H9 (cell line): ENCODE data around the gene SMIM28. TPM values are rescaled to one million over a fixed set of nuclear protein-coding genes. Genes with fewer than 3 reads are reported as not detected.

Experiments used
- DNase-seq: peaks from one replicate; pipeline ENCODE4 v3.0.0-alpha.2; 2017
- H2AFZ ChIP-seq: one replicate; pipeline ENCODE4 v1.6.1; 2013; ENCODE audit warnings: mild to moderate bottlenecking, low read length, control low read depth, moderate library complexity
- H2AK5ac ChIP-seq: 2 replicates; pipeline ENCODE4 v1.6.1; 2013; ENCODE audit warnings: low read length, control low read depth, mixed read lengths; ENCODE audit not compliant: insufficient read length
- H2BK120ac ChIP-seq: one replicate; pipeline ENCODE4 v1.6.1; 2013; ENCODE audit warnings: low read depth, mild to moderate bottlenecking, low read length, control low read depth, inconsistent platforms; ENCODE audit not compliant: poor library complexity, severe bottlenecking
- H2BK12ac ChIP-seq: 2 replicates; pipeline ENCODE4 v1.6.1; 2013; ENCODE audit warnings: low read length, control low read depth, mixed read lengths, low read depth; ENCODE audit not compliant: insufficient read length
- H2BK15ac ChIP-seq: 2 replicates; pipeline ENCODE4 v1.6.1; 2013; ENCODE audit warnings: low read depth, low read length, control low read depth
- H2BK20ac ChIP-seq: one replicate; pipeline ENCODE4 v1.6.1; 2013; ENCODE audit warnings: low read depth, mild to moderate bottlenecking, low read length, control low read depth, inconsistent platforms; ENCODE audit not compliant: poor library complexity, severe bottlenecking
- H2BK5ac ChIP-seq: 2 replicates; pipeline ENCODE4 v1.6.1; 2013; ENCODE audit warnings: low read length, control low read depth, mixed read lengths; ENCODE audit not compliant: insufficient read length
- H3K14ac ChIP-seq: 2 replicates; pipeline ENCODE4 v1.6.1; 2013; ENCODE audit warnings: low read length, control low read depth; ENCODE audit not compliant: insufficient read depth
- H3K18ac ChIP-seq: 2 replicates; pipeline ENCODE4 v1.6.1; 2013; ENCODE audit warnings: low read depth, mild to moderate bottlenecking, mixed read lengths, low read length, control low read depth; ENCODE audit not compliant: insufficient read length
- H3K23ac ChIP-seq: 2 replicates; pipeline ENCODE4 v1.6.1; 2013; ENCODE audit warnings: low read length, control low read depth, mixed read lengths, low read depth; ENCODE audit not compliant: insufficient read length
- H3K23me2 ChIP-seq: 2 replicates; pipeline ENCODE4 v1.6.1; 2013; ENCODE audit warnings: low read depth, mild to moderate bottlenecking, mixed read lengths, low read length, control low read depth; ENCODE audit not compliant: insufficient read length, poor library complexity, severe bottlenecking
- H3K27ac ChIP-seq: 2 replicates; pipeline ENCODE4 v1.5.1; 2013; ENCODE audit warnings: low read length, control low read depth, mixed read lengths, low read depth; ENCODE audit not compliant: insufficient read length
- H3K27me3 ChIP-seq: 2 replicates; pipeline ENCODE4 v1.6.1; 2013; ENCODE audit warnings: low read length, control low read depth, inconsistent platforms; ENCODE audit not compliant: insufficient read depth
- H3K4ac ChIP-seq: 2 replicates; pipeline ENCODE4 v1.6.1; 2013; ENCODE audit warnings: low read depth, mild to moderate bottlenecking, control low read depth, inconsistent platforms, low read length, moderate library complexity
- H3K4me1 ChIP-seq: 2 replicates; pipeline ENCODE4 v1.6.1; 2013; ENCODE audit warnings: low read length, control low read depth, inconsistent platforms; ENCODE audit not compliant: insufficient read depth
- H3K4me2 ChIP-seq: 2 replicates; pipeline ENCODE4 v1.6.1; 2013; ENCODE audit warnings: low read length, control low read depth, mixed read lengths; ENCODE audit not compliant: insufficient read length, insufficient read depth
- H3K56ac ChIP-seq: 2 replicates; pipeline ENCODE4 v1.6.1; 2013; ENCODE audit warnings: low read depth, mild to moderate bottlenecking, mixed read lengths, low read length, control low read depth; ENCODE audit not compliant: insufficient read length
- H3K79me1 ChIP-seq: 2 replicates; pipeline ENCODE4 v1.6.1; 2013; ENCODE audit warnings: low read depth, mild to moderate bottlenecking, moderate library complexity, low read length, control low read depth, inconsistent platforms; ENCODE audit not compliant: insufficient read depth, poor library complexity, severe bottlenecking
- H3K79me2 ChIP-seq: 2 replicates; pipeline ENCODE4 v1.6.1; 2013; ENCODE audit warnings: low read length, control low read depth, inconsistent platforms; ENCODE audit not compliant: insufficient read depth
- H3K9ac ChIP-seq: 2 replicates; pipeline ENCODE4 v1.6.1; 2013; ENCODE audit warnings: low read length, control low read depth, mixed read lengths; ENCODE audit not compliant: insufficient read length; ENCODE audit errors: extremely low read depth
- H3K9me3 ChIP-seq: one replicate; pipeline ENCODE4 v1.6.1; 2013; ENCODE audit warnings: low read depth, low read length, inconsistent platforms; ENCODE audit not compliant: control insufficient read depth
- H3T11ph ChIP-seq: one replicate; pipeline ENCODE4 v1.6.1; 2013; ENCODE audit warnings: mild to moderate bottlenecking, low read length, control low read depth, inconsistent platforms
- H4K20me1 ChIP-seq: one replicate; pipeline ENCODE4 v1.6.1; 2013; ENCODE audit not compliant: control insufficient read depth, insufficient read length, insufficient read depth
- H4K5ac ChIP-seq: 2 replicates; pipeline ENCODE4 v1.6.1; 2013; ENCODE audit warnings: low read depth, mild to moderate bottlenecking, mixed read lengths, low read length, control low read depth; ENCODE audit not compliant: insufficient read length
- H4K8ac ChIP-seq: replicated peaks from 2 replicates; pipeline ENCODE4 v1.6.1; 2013; ENCODE audit warnings: low read length, control low read depth, mixed read lengths, low read depth; ENCODE audit not compliant: insufficient read length
- H4K91ac ChIP-seq: 2 replicates; pipeline ENCODE4 v1.6.1; 2013; ENCODE audit warnings: low read depth, mild to moderate bottlenecking, moderate library complexity, mixed read lengths, low read length, control low read depth; ENCODE audit not compliant: insufficient read length
- H3K27ac Mint-ChIP-seq, 3 experiments: 2 replicates in 2 of 3; 3 replicates in 1 of 3; pipeline ENCODE4 v1.8.0; 2020 to 2021; ENCODE audit warnings: mixed read lengths in 3 of 3, mild to moderate bottlenecking in 1 of 3, moderate library complexity in 1 of 3
- H3K27me3 Mint-ChIP-seq: 2 replicates; pipeline ENCODE4 v1.8.0; 2021; ENCODE audit warnings: low read depth, mild to moderate bottlenecking, moderate library complexity, mixed read lengths
- H3K36me3 Mint-ChIP-seq, 3 experiments: 2 replicates in 2 of 3; 3 replicates in 1 of 3; pipeline ENCODE4 v1.8.0; 2020 to 2021; ENCODE audit warnings: low read depth in 3 of 3, mixed read lengths in 3 of 3; ENCODE audit not compliant: insufficient read depth in 1 of 3
- H3K4me1 Mint-ChIP-seq, 2 experiments: 2 replicates each; pipeline ENCODE4 v1.8.0; 2020; ENCODE audit warnings: mixed read lengths in 2 of 2
- H3K4me3 Mint-ChIP-seq, 2 experiments: 2 replicates in 1 of 2; 3 replicates in 1 of 2; pipeline ENCODE4 v1.8.0; 2020 to 2021; ENCODE audit warnings: mild to moderate bottlenecking in 2 of 2, mixed read lengths in 2 of 2, moderate library complexity in 1 of 2
- H3K9me3 Mint-ChIP-seq, 2 experiments: 2 replicates in 1 of 2; 3 replicates in 1 of 2; pipeline ENCODE4 v1.8.0; 2020; ENCODE audit warnings: mild to moderate bottlenecking in 2 of 2, mixed read lengths in 2 of 2, moderate library complexity in 1 of 2
- CTCF ChIP-seq: fragments of 200-600 bp; sonication (generic); conservative IDR thresholded peaks from 3 replicates; pipeline ENCODE4 v1.8.0; 2021; ENCODE audit warnings: antibody characterized with exemption, mild to moderate bottlenecking
- WGBS: extraction: QIAGEN DNeasy Blood & Tissue Kit; methylation state at CpG from one replicate; pipeline ENCODE4 v1.1.7; 2013; ENCODE audit warnings: missing lambda C conversion rate, low lambda C conversion rate, mixed read lengths; ENCODE audit not compliant: insufficient read length; ENCODE audit errors: extremely low coverage; 5-methylcytosine and 5-hydroxymethylcytosine counted together
- total RNA-seq: library from RNA; stranded (reverse); gene quantifications from 2 replicates; pipeline ENCODE4 v1.2.1, GENCODE V29; 2021

Gene SMIM28
- total RNA-seq, 1 experiment from 2014 or later, result not detected

GRCh38 chr6:138416206-138416605 lies 38.5 kb downstream of the SMIM28 start:
- H4K20me1 ChIP-seq, result no peaks in the 10 kb centered on the region
- H3K27me3 Mint-ChIP-seq, result no peaks in the 10 kb centered on the region
- no peak overlapping the region for H4K5ac ChIP-seq
- no peaks in the 10 kb centered on the region for H3K9me3 ChIP-seq
- no peak overlapping the region for H2AFZ ChIP-seq
- H3K4me2 ChIP-seq, result no peak overlapping the region
- WGBS, result no CpG with 5 or more reads among the region's 4 CpGs
- H4K8ac ChIP-seq, result no peak overlapping the region
- no peak overlapping the region for H2AK5ac ChIP-seq
- H3K79me1 ChIP-seq, result no peaks in the 10 kb centered on the region
- no peak overlapping the region for H3K18ac ChIP-seq
- H4K91ac ChIP-seq, result no peak overlapping the region
- no peak overlapping the region for H3K4me3 Mint-ChIP-seq
- peaks cover 19 to 63% (median 49%) of the 10 kb centered on the region in 3 experiments for H3K36me3 Mint-ChIP-seq
- no peak overlapping the region for H3T11ph ChIP-seq
- H3K14ac ChIP-seq, result no peak overlapping the region
- H2BK15ac ChIP-seq, result no peak overlapping the region
- no peaks in the 10 kb centered on the region for H3K79me2 ChIP-seq
- H2BK120ac ChIP-seq, result no peak overlapping the region
- H3K23me2 ChIP-seq, result no peaks in the 10 kb centered on the region
- no peak for DNase-seq
- no peaks in the 10 kb centered on the region; a peak in 2 of 4 replicates for H3K4me1 Mint-ChIP-seq
- H3K27ac ChIP-seq, result no peak overlapping the region
- no peak overlapping the region for H2BK20ac ChIP-seq
- H3K56ac ChIP-seq, result no peak overlapping the region
- H3K27me3 ChIP-seq, result no peaks in the 10 kb centered on the region
- H3K4ac ChIP-seq, result no peak overlapping the region
- H3K9ac ChIP-seq, result no peak overlapping the region
- no peak overlapping the region for H2BK12ac ChIP-seq
- H3K23ac ChIP-seq, result no peak overlapping the region
- no peaks in the 10 kb centered on the region; a peak in 1 of 5 replicates for H3K9me3 Mint-ChIP-seq
- no peak overlapping the region for H2BK5ac ChIP-seq
- no peak for TF ChIP-seq CTCF
- no peaks in the 10 kb centered on the region for H3K4me1 ChIP-seq
- no peak overlapping the region; a peak in 1 of 7 replicates for H3K27ac Mint-ChIP-seq
